ENCODE results near the gene ZRANB3. TPM values are rescaled to one million over a fixed set of nuclear protein-coding genes. Genes with fewer than 3 reads are reported as not detected.

The ZRANB3 gene
- total and polyA plus RNA-seq, 2 experiments from 2014 or later, result 10.5 to 16.8 TPM

GRCh38 chr2:135140606-135141005 is 390.4 kb downstream of the ZRANB3 start:
- H3K27me3 ChIP-seq (ENCODE audit: insufficient read depth), result no peaks in the 10 kb centered on the region
- H3K4me3 Mint-ChIP-seq, result no peak overlapping the region
- H3K9me3 Mint-ChIP-seq, result peaks cover 36% of the 10 kb centered on the region
- ATAC-seq (no peak), DNase-seq (ENCODE audit: low spot score) (no peak)
- H3K79me2 ChIP-seq (replicated peaks; ENCODE audit: insufficient read depth), result no peaks in the 10 kb centered on the region; the same call in 1 of the 2 replicates
- H2AFZ ChIP-seq, result no peak overlapping the region
- no peak for TF ChIP-seq CREB1 (CRISPR knock-in tag; IDR thresholded peaks at IDR 0.05; ENCODE audit: low read depth)
- no peak for TF ChIP-seq ZNF114 (CRISPR knock-in tag; IDR thresholded peaks at IDR 0.05)
- TF ChIP-seq NANOG (IDR thresholded peaks at IDR 0.05; ENCODE audit: borderline replicate concordance), result no peak
- H3K27ac ChIP-seq (ENCODE audit: low read depth), result no peak overlapping the region
- peaks cover 13% of the 10 kb centered on the region; the same call in 1 of the 2 replicates for H3K36me3 ChIP-seq (ENCODE audit: insufficient read depth)
- H3K27ac Mint-ChIP-seq, result no peak overlapping the region
- H3K4me3 ChIP-seq, result no peak overlapping the region
- no peak overlapping the region for H3K4me2 ChIP-seq
- H3K4me1 ChIP-seq (ENCODE audit: insufficient read depth), result no peaks in the 10 kb centered on the region
- no peaks in the 10 kb centered on the region for H3F3A ChIP-seq (replicated peaks; ENCODE audit: low read depth)
- no peaks in the 10 kb centered on the region for H3K4me1 Mint-ChIP-seq
- H4K20me1 ChIP-seq (replicated peaks; ENCODE audit: insufficient read depth), result no peaks in the 10 kb centered on the region
- H3K9me2 ChIP-seq (ENCODE audit: insufficient read depth), result no peaks in the 10 kb centered on the region
- H3K36me3 Mint-ChIP-seq (ENCODE audit: low read depth), result peaks cover 89% of the 10 kb centered on the region
- H3K27me3 Mint-ChIP-seq (ENCODE audit: insufficient read depth, low read depth, poor library complexity), result peaks cover 3% of the 10 kb centered on the region

GRCh38 chr2:135132314-135132713 is 398.7 kb downstream of the ZRANB3 start:
- Histone ChIP-seq H3F3A (replicated peaks; ENCODE audit: low read depth) (no peaks in the 10 kb centered on the region), H3K27me3 (ENCODE audit: insufficient read depth) (no peaks in the 10 kb centered on the region), H3K4me1 (ENCODE audit: insufficient read depth) (no peaks in the 10 kb centered on the region), H3K27ac (ENCODE audit: low read depth) (no peak overlapping the region), H3K4me2 (no peak overlapping the region), H3K79me2 (replicated peaks; ENCODE audit: insufficient read depth) (no peaks in the 10 kb centered on the region), H3K9me2 (ENCODE audit: insufficient read depth) (no peaks in the 10 kb centered on the region), H3K36me3 (ENCODE audit: insufficient read depth) (peaks cover 20% of the 10 kb centered on the region), H2AFZ (no peak overlapping the region), H3K4me3 (no peak overlapping the region), H4K20me1 (replicated peaks; ENCODE audit: insufficient read depth) (0 out of 2 replicates have a peak, but pooled peaks cover 5% of the 10 kb centered on the region)
- H3K4me1 Mint-ChIP-seq, result no peaks in the 10 kb centered on the region
- H3K9me3 Mint-ChIP-seq, result no peaks in the 10 kb centered on the region
- H3K27me3 Mint-ChIP-seq (ENCODE audit: insufficient read depth, low read depth, poor library complexity), result no peaks in the 10 kb centered on the region
- peaks cover 37% of the 10 kb centered on the region for H3K36me3 Mint-ChIP-seq (ENCODE audit: low read depth)
- ATAC-seq (no peak), DNase-seq (ENCODE audit: low spot score) (no peak)
- no peak overlapping the region for H3K27ac Mint-ChIP-seq
- H3K4me3 Mint-ChIP-seq, result no peak overlapping the region
- no peak for TF ChIP-seq EZH2phosphoT487 (IDR thresholded peaks at IDR 0.05; ENCODE audit: unreplicated experiment)
- TF ChIP-seq, protein P1, sequence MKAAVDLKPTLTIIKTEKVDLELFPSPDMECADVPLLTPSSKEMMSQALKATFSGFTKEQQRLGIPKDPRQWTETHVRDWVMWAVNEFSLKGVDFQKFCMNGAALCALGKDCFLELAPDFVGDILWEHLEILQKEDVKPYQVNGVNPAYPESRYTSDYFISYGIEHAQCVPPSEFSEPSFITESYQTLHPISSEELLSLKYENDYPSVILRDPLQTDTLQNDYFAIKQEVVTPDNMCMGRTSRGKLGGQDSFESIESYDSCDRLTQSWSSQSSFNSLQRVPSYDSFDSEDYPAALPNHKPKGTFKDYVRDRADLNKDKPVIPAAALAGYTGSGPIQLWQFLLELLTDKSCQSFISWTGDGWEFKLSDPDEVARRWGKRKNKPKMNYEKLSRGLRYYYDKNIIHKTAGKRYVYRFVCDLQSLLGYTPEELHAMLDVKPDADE (IDR thresholded peaks at IDR 0.05), result no peak
- TF ChIP-seq ZNF331 (CRISPR knock-in tag; IDR thresholded peaks at IDR 0.05; ENCODE audit: low read depth), result no peak
- no peak for TF ChIP-seq EZH2 (IDR thresholded peaks at IDR 0.05; ENCODE audit: low read depth, unreplicated experiment)
- TF ChIP-seq ZNF462 (CRISPR knock-in tag; IDR thresholded peaks at IDR 0.05), result no peak
- no peak for TF ChIP-seq REST (IDR thresholded peaks at IDR 0.05; ENCODE audit: unreplicated experiment)
- no peak for TF ChIP-seq JUNB (IDR thresholded peaks at IDR 0.05; ENCODE audit: unreplicated experiment)
- no peak for TF ChIP-seq NANOG (IDR thresholded peaks at IDR 0.05; ENCODE audit: borderline replicate concordance)
- no peak for TF ChIP-seq CREB1 (CRISPR knock-in tag; IDR thresholded peaks at IDR 0.05; ENCODE audit: low read depth)

All from GM23338 (cell line).